Keratinocyte (primary cell): ENCODE measurements around the gene HK2. TPM values are rescaled to one million over a fixed set of nuclear protein-coding genes. Genes with fewer than 3 reads are reported as not detected.

Source experiments
- DNase-seq: peaks from one replicate; pipeline ENCODE4 v3.0.0-alpha.2; 2011; ENCODE audit warnings: low read depth, missing footprints, low spot score
- FAIRE-seq: peaks from 2 replicates; lab custom pipeline; 2011; peaks lifted over from hg19 to GRCh38; lab: Jason Lieb, UNC
- H2AFZ ChIP-seq: 2 replicates; pipeline ENCODE4 v1.6.0; 2012; ENCODE audit warnings: low read length, control low read depth, inconsistent platforms; ENCODE audit not compliant: control insufficient read depth
- H3K27ac ChIP-seq: 2 replicates; pipeline ENCODE4 v1.5.1; 2011; ENCODE audit warnings: low read length; ENCODE audit not compliant: control insufficient read depth, insufficient read depth
- H3K27me3 ChIP-seq: 3 replicates; pipeline ENCODE4 v1.6.0; 2011; ENCODE audit warnings: low read length; ENCODE audit not compliant: control insufficient read depth, insufficient read depth; ENCODE audit errors: extremely low read depth
- H3K36me3 ChIP-seq, 2 experiments: 2 replicates in 1 of 2; 3 replicates in 1 of 2; pipeline ENCODE4 v1.5.1; 2011; ENCODE audit warnings: low read length in 2 of 2, mild to moderate bottlenecking in 1 of 2; ENCODE audit not compliant: control insufficient read depth in 2 of 2, insufficient read depth in 2 of 2; ENCODE audit errors: extremely low read depth in 1 of 2
- H3K4me1 ChIP-seq: 3 replicates; pipeline ENCODE4 v1.5.1; 2011; ENCODE audit warnings: low read length; ENCODE audit not compliant: control insufficient read depth, insufficient read depth; ENCODE audit errors: extremely low read depth
- H3K4me2 ChIP-seq: 3 replicates; pipeline ENCODE4 v1.6.0; 2011; ENCODE audit warnings: low read depth, low read length; ENCODE audit not compliant: control insufficient read depth, insufficient read depth; ENCODE audit errors: extremely low read depth
- H3K4me3 ChIP-seq, 3 experiments: fragments of 200-600 bp in 1 of 3; sonication (generic) in 1 of 3; 2 replicates in 2 of 3; 3 replicates in 1 of 3; pipeline ENCODE4 v1.5.1; 2011 to 2016; ENCODE audit warnings: low read length in 3 of 3, mild to moderate bottlenecking in 3 of 3, control low read depth in 2 of 3, inconsistent platforms in 1 of 3, low read depth in 1 of 3, mixed read lengths in 1 of 3, mixed run types in 1 of 3, moderate library complexity in 1 of 3; ENCODE audit not compliant: control insufficient read depth in 2 of 3, insufficient read depth in 2 of 3; ENCODE audit errors: extremely low read depth in 1 of 3
- H3K79me2 ChIP-seq: 2 replicates; pipeline ENCODE4 v1.6.0; 2012; ENCODE audit warnings: low read length; ENCODE audit not compliant: control insufficient read depth, insufficient read depth
- H3K9ac ChIP-seq: 3 replicates; pipeline ENCODE4 v1.6.0; 2011; ENCODE audit warnings: low read length; ENCODE audit not compliant: control insufficient read depth, insufficient read depth; ENCODE audit errors: extremely low read depth
- H3K9me1 ChIP-seq: 3 replicates; pipeline ENCODE4 v1.6.0; 2011; ENCODE audit warnings: low read length; ENCODE audit not compliant: control insufficient read depth, insufficient read depth; ENCODE audit errors: extremely low read depth
- H3K9me3 ChIP-seq: 2 replicates; pipeline ENCODE4 v1.5.1; 2012; ENCODE audit warnings: low read depth, low read length; ENCODE audit not compliant: control insufficient read depth
- H4K20me1 ChIP-seq: 3 replicates; pipeline ENCODE4 v1.6.0; 2011; ENCODE audit warnings: low read length; ENCODE audit not compliant: control insufficient read depth, insufficient read depth; ENCODE audit errors: extremely low read depth
- CTCF ChIP-seq, 3 experiments: IDR thresholded peaks in 1 of 3; conservative IDR thresholded peaks in 1 of 3; optimal IDR thresholded peaks in 1 of 3; 2 replicates in 2 of 3; 3 replicates in 1 of 3; pipeline versions ENCODE3 to v1.5.1; 2011; ENCODE audit warnings: low read length in 3 of 3, mild to moderate bottlenecking in 3 of 3, moderate library complexity in 2 of 3, control low read depth in 1 of 3, inconsistent platforms in 1 of 3; ENCODE audit not compliant: insufficient read depth in 2 of 3; ENCODE audit errors: extremely low read depth in 1 of 3
- EZH2 ChIP-seq: IDR thresholded peaks from one replicate; pipeline ENCODE4 v1.6.1; 2012; ENCODE audit warnings: inconsistent platforms, mild to moderate bottlenecking, low read length, moderate library complexity
- dilution Hi-C: fragments of 300-500 bp; cut with MboI; formaldehyde crosslinking; loops from one replicate; pipeline ENCODE4 v1.7.0; 2020; ENCODE audit warnings: low sequenced_read_pairs; ENCODE audit not compliant: extremely low pct_ligation_motif_present
- polyA plus RNA-seq, 5 experiments: library from polyadenylated mRNA; depleted of rRNA in 3 of 5; stranded (reverse) in 3 of 5; stranded (forward) in 1 of 5; unstranded in 1 of 5; fragments of >200 nt; gene quantifications; 1 replicate in 1 of 5; 2 replicates in 3 of 5; 3 replicates in 1 of 5; pipeline versions ENCODE4 v1.2.1 to v1.2.3, GENCODE V29; 2011 to 2012; ENCODE audit warnings: missing spikeins in 2 of 5, low read depth in 1 of 5, low replicate concordance in 1 of 5

HK2 gene
- polyA plus RNA-seq, 1 donor (not counting 4 experiments of a cell fraction or from before 2014, with no cell fraction given): 27.1 TPM

- peak overlapping the region; percentile 75 for H3K4me2 ChIP-seq
- no peaks in the 10 kb centered on the region for H3K27me3 ChIP-seq
- peaks cover 2% of the 10 kb centered on the region for H3K4me1 ChIP-seq
- H3K4me3 ChIP-seq: peak overlapping the region; percentile 30 to 59 (median 34)
- dilution Hi-C loops: no loop called here
- H3K9me3 ChIP-seq: no peaks in the 10 kb centered on the region
- no peak overlapping the region for H3K9ac ChIP-seq
- no peak for TF ChIP-seq EZH2
- no peak for TF ChIP-seq CTCF (optimal IDR thresholded peaks at IDR 0.05 in 1 of 3, IDR thresholded peaks at IDR 0.05 in 1 of 3, conservative IDR thresholded peaks at IDR 0.05 in 1 of 3; ENCODE audit: extremely low read depth in 1 of 3, insufficient read depth in 2 of 3, low read length in 3 of 3)
- DNase-seq (no peak), FAIRE-seq (peak; percentile 41)
- H4K20me1 ChIP-seq: no peaks in the 10 kb centered on the region
- no peaks in the 10 kb centered on the region for H3K9me1 ChIP-seq
- H2AFZ ChIP-seq: peak overlapping the region; percentile 65
- no peaks in the 10 kb centered on the region for H3K79me2 ChIP-seq
- H3K36me3 ChIP-seq: no peaks in the 10 kb centered on the region
- no peak overlapping the region for H3K27ac ChIP-seq
Measured at GRCh38 chr2:74908748-74909444, 75.0 kb downstream of the HK2 start.

- Histone ChIP-seq H3K9me3 (no peaks in the 10 kb centered on the region), H3K4me2 (no peak overlapping the region), H2AFZ (no peak overlapping the region), H3K36me3 (no peaks in the 10 kb centered on the region), H3K79me2 (no peaks in the 10 kb centered on the region), H3K4me1 (peaks cover 2% of the 10 kb centered on the region), H3K9me1 (no peaks in the 10 kb centered on the region), H3K27ac (no peak overlapping the region), H3K4me3 (no peak overlapping the region), H4K20me1 (no peaks in the 10 kb centered on the region), H3K9ac (no peak overlapping the region), H3K27me3 (no peaks in the 10 kb centered on the region)
- FAIRE-seq (no peak), DNase-seq (no peak)
- dilution Hi-C loops: no loop called here
- TF ChIP-seq CTCF (optimal IDR thresholded peaks at IDR 0.05 in 1 of 3, IDR thresholded peaks at IDR 0.05 in 1 of 3, conservative IDR thresholded peaks at IDR 0.05 in 1 of 3; ENCODE audit: extremely low read depth in 1 of 3, insufficient read depth in 2 of 3, low read length in 3 of 3): no peak
- TF ChIP-seq EZH2: no peak
Measured at GRCh38 chr2:74910245-74910644, 76.3 kb downstream of the HK2 start.
